ENCODE data around the gene NCDN.
A peak's percentile ranks its signal among the peaks of the same experiment; 100 is the strongest.

GRCh38 chr1:35595684-35596083 is 38.1 kb downstream of the NCDN start:
- TF ChIP-seq POLR2AphosphoS5 (IDR thresholded peaks at IDR 0.05) (peak in 1 of 2 donors; percentile 19), CTCF (IDR thresholded peaks at IDR 0.05) (no peak), EP300 (IDR thresholded peaks at IDR 0.05) (no peak)
